Hepatocyte (in vitro differentiated cells): ENCODE results near the gene HCST. TPM values are rescaled to one million over a fixed set of nuclear protein-coding genes. Genes with fewer than 3 reads are reported as not detected.

Experiments used
- DNase-seq: peaks from one replicate; pipeline ENCODE4 v3.0.0-alpha.2; 2016; ENCODE audit warnings: low spot score
- H2AFZ ChIP-seq: fragments of 200-600 bp; sonication (generic); 2 replicates; pipeline ENCODE4 v1.6.0; 2016; ENCODE audit warnings: antibody characterized with exemption, mild to moderate bottlenecking
- H3K27ac ChIP-seq: fragments of 200-600 bp; sonication (generic); 2 replicates; pipeline ENCODE4 v1.5.1; 2016; ENCODE audit warnings: mild to moderate bottlenecking
- H3K27me3 ChIP-seq: fragments of 200-600 bp; sonication (generic); 2 replicates; pipeline ENCODE4 v1.6.1; 2016
- H3K36me3 ChIP-seq: fragments of 200-600 bp; sonication (generic); replicated peaks from 2 replicates; pipeline ENCODE4 v1.5.1; 2016; ENCODE audit warnings: low read depth; ENCODE audit not compliant: insufficient read depth
- H3K4me1 ChIP-seq: fragments of 200-600 bp; sonication (generic); 2 replicates; pipeline ENCODE4 v1.5.1; 2016; ENCODE audit warnings: mild to moderate bottlenecking, moderate library complexity; ENCODE audit not compliant: insufficient read depth
- H3K4me2 ChIP-seq: fragments of 200-600 bp; sonication (generic); 2 replicates; pipeline ENCODE4 v1.6.0; 2016
- H3K4me3 ChIP-seq: fragments of 200-600 bp; sonication (generic); 2 replicates; pipeline ENCODE4 v1.5.1; 2016; ENCODE audit warnings: mild to moderate bottlenecking
- H3K79me2 ChIP-seq: fragments of 200-600 bp; sonication (generic); 2 replicates; pipeline ENCODE4 v1.6.0; 2017; ENCODE audit warnings: mild to moderate bottlenecking
- H3K9me2 ChIP-seq: fragments of 200-600 bp; sonication (generic); replicated peaks from 2 replicates; pipeline ENCODE4 v1.6.0; 2017; ENCODE audit warnings: mild to moderate bottlenecking; ENCODE audit not compliant: insufficient read depth
- H3K9me3 ChIP-seq: fragments of 200-600 bp; sonication (generic); 2 replicates; pipeline ENCODE4 v1.5.1; 2016; ENCODE audit warnings: low read depth, mild to moderate bottlenecking
- H4K20me1 ChIP-seq: fragments of 200-600 bp; sonication (generic); 2 replicates; pipeline ENCODE4 v1.6.0; 2016; ENCODE audit warnings: mild to moderate bottlenecking; ENCODE audit not compliant: insufficient read depth, poor library complexity, severe bottlenecking
- EZH2 ChIP-seq: fragments of 200-600 bp; sonication (generic); IDR thresholded peaks from 2 replicates; pipeline ENCODE4 v1.6.1; 2016; ENCODE audit warnings: antibody characterized with exemption, mild to moderate bottlenecking, borderline replicate concordance
- EZH2phosphoT487 ChIP-seq: fragments of 200-600 bp; sonication (generic); IDR thresholded peaks from one replicate; pipeline ENCODE4 v1.6.1; 2018; ENCODE audit warnings: antibody characterized with exemption, mild to moderate bottlenecking, low read depth, moderate library complexity; ENCODE audit not compliant: unreplicated experiment, severe bottlenecking
- WGBS: methylation state at CpG from one replicate; pipeline ENCODE4 v1.1.6; 2016; ENCODE audit warnings: low lambda C conversion rate; ENCODE audit errors: missing lambda C conversion rate; 5-methylcytosine and 5-hydroxymethylcytosine counted together
- polyA plus RNA-seq: library from polyadenylated mRNA; unstranded; fragments of >200 nt; fragmentation: Nextera tagmentation; extraction: Ambion mirVana; gene quantifications from 2 replicates; pipeline ENCODE4 v1.2.1, GENCODE V29; 2016
- total RNA-seq: library from RNA; depleted of rRNA; stranded (reverse); fragments of >200 nt; gene quantifications from 2 replicates; pipeline ENCODE4 v1.2.3, GENCODE V29; 2014
- TF ChIP-seq, protein P1 (sequence below): fragments of 200-600 bp; sonication (generic); IDR thresholded peaks from 2 replicates; pipeline ENCODE4 v1.5.1; 2016; ENCODE audit warnings: antibody characterized with exemption, mild to moderate bottlenecking; ENCODE audit not compliant: poor library complexity

Gene HCST
- total and polyA plus RNA-seq, 2 experiments from 2014 or later: 0.97 to 4.8 TPM

DNA sequence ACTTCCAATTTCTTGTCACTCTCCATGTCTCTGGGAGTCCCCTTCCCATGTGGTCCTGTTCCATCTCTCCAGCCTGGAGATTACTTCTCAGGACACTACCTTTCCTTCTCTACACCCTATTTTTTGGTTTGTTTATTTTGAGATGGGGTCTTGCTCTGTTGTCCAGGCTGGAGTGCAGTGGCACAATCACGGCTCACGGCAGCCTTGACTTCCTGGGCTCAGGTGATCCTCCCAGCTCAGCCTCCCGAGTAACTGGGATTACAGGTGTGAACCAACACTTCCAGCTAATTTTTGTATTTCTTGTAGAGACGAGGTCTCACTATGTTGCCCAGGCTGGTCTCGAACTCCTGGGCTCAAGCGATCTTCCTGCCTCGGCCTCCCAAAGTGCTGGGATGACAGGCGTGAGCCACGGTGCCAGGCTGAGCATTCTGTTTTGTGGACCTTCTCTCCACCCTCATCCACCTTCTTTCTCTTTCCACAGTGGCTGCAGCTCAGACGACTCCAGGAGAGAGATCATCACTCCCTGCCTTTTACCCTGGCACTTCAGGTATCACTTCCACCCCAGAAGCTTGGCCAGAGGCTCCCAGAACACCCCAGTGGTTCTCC is 644 bp downstream of the HCST start:
- WGBS: 85% methylated on average over 10 of the region's 10 CpGs
- Histone ChIP-seq H2AFZ (peak overlapping the region; percentile 68), H3K36me3 (no peaks in the 10 kb centered on the region), H3K27ac (peak overlapping the region; percentile 45), H3K9me2 (no peaks in the 10 kb centered on the region), H4K20me1 (no peaks in the 10 kb centered on the region), H3K9me3 (no peaks in the 10 kb centered on the region), H3K4me2 (peak overlapping the region; percentile 84), H3K27me3 (no peaks in the 10 kb centered on the region), H3K79me2 (peaks cover 9% of the 10 kb centered on the region), H3K4me3 (no peak overlapping the region), H3K4me1 (peaks cover 6% of the 10 kb centered on the region)
- no peak for DNase-seq
- no peak for TF ChIP-seq EZH2
- TF ChIP-seq, protein P1, sequence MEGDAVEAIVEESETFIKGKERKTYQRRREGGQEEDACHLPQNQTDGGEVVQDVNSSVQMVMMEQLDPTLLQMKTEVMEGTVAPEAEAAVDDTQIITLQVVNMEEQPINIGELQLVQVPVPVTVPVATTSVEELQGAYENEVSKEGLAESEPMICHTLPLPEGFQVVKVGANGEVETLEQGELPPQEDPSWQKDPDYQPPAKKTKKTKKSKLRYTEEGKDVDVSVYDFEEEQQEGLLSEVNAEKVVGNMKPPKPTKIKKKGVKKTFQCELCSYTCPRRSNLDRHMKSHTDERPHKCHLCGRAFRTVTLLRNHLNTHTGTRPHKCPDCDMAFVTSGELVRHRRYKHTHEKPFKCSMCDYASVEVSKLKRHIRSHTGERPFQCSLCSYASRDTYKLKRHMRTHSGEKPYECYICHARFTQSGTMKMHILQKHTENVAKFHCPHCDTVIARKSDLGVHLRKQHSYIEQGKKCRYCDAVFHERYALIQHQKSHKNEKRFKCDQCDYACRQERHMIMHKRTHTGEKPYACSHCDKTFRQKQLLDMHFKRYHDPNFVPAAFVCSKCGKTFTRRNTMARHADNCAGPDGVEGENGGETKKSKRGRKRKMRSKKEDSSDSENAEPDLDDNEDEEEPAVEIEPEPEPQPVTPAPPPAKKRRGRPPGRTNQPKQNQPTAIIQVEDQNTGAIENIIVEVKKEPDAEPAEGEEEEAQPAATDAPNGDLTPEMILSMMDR: no peak
- no peak for TF ChIP-seq EZH2phosphoT487

- Histone ChIP-seq H3K9me2 (no peaks in the 10 kb centered on the region), H3K27me3 (no peaks in the 10 kb centered on the region), H3K4me3 (no peak overlapping the region), H3K4me2 (peak overlapping the region; percentile 84), H3K79me2 (peaks cover 2% of the 10 kb centered on the region), H3K27ac (peak overlapping the region; percentile 45), H3K36me3 (no peaks in the 10 kb centered on the region), H3K4me1 (no peaks in the 10 kb centered on the region), H3K9me3 (no peaks in the 10 kb centered on the region), H4K20me1 (no peaks in the 10 kb centered on the region), H2AFZ (peak overlapping the region; percentile 68)
- WGBS: 2% methylated on average over 23 of the region's 24 CpGs
- TF ChIP-seq EZH2 (no peak), EZH2phosphoT487 (no peak)
- TF ChIP-seq, protein P1: no peak
- peak; percentile 78 for DNase-seq
Measured at GRCh38 chr19:35903550-35904179, 1.3 kb downstream of the HCST start.

DNA sequence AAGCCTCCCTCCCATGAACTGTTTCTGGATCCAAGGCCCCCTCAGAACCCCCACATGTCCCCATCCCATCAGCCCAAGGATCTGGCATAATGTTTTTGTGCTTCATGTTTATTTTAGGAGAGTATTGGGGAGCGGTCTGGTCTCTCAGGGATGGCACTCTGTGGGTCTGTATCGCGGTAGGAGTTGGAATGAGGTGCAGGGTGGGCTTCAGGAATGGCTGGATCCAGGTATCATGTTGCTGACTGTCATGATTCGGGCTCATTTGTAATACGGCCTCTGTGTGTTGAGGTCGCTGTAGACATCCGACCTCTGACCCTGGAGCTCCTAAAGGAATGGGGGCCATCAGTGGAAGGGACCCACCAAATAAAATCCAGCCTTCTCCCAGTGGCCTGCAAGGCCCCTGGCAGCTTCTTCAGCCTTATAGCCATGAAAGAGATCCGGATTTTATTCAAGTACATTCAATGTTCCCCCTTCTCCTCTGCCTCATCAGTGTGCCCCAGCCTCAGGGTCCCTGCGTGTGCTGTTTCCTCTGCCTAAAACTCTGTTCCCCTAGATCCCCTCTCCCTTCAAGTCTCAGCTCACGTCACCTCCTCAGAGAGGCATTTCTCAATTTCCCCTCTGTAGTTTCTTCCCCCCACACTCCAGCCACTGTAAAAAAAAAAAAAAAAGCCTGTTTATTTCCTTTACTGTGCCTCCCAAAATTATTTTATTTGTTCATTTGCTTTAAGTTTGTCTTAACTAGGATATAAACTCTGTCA is 2.2 kb downstream of the HCST start:
- H3K9me2 ChIP-seq: no peaks in the 10 kb centered on the region
- H3K79me2 ChIP-seq: no peaks in the 10 kb centered on the region
- no peak overlapping the region for H3K4me3 ChIP-seq
- no peak overlapping the region for H3K4me2 ChIP-seq
- no peaks in the 10 kb centered on the region for H3K4me1 ChIP-seq
- 87% methylated on average over 10 of the region's 10 CpGs for WGBS
- H3K27me3 ChIP-seq: no peaks in the 10 kb centered on the region
- H3K36me3 ChIP-seq: no peaks in the 10 kb centered on the region
- no peak overlapping the region for H3K27ac ChIP-seq
- H2AFZ ChIP-seq: no peak overlapping the region
- no peaks in the 10 kb centered on the region for H4K20me1 ChIP-seq
- no peak for DNase-seq
- TF ChIP-seq EZH2: no peak
- TF ChIP-seq, protein P1: no peak
- TF ChIP-seq EZH2phosphoT487: no peak
- H3K9me3 ChIP-seq: no peaks in the 10 kb centered on the region
